ENCODE results near the gene TNFSF13B. TPM values are rescaled to one million over a fixed set of nuclear protein-coding genes. Genes with fewer than 3 reads are reported as not detected.

Gene TNFSF13B
- total RNA-seq, 1 experiment from 2014 or later: 1.9 TPM

GRCh38 chr13:108268466-108269112 lies 929 bp upstream of the TNFSF13B start:
- no peak for DNase-seq
- Histone ChIP-seq H3K27me3 (ENCODE audit: control insufficient read depth, insufficient read depth, low read length) (no peaks in the 10 kb centered on the region), H3K4me3 (ENCODE audit: insufficient read depth, low read depth, low read length) (no peak overlapping the region), H3K36me3 (replicated peaks; ENCODE audit: control insufficient read depth, insufficient read depth, low read length) (no peaks in the 10 kb centered on the region)

- DNase-seq: no peak
- Histone ChIP-seq H3K4me3 (ENCODE audit: insufficient read depth, low read depth, low read length) (no peak overlapping the region), H3K27me3 (ENCODE audit: control insufficient read depth, insufficient read depth, low read length) (no peaks in the 10 kb centered on the region), H3K36me3 (replicated peaks; ENCODE audit: control insufficient read depth, insufficient read depth, low read length) (no peaks in the 10 kb centered on the region)
These were observed 924 bp downstream of the TNFSF13B start for GRCh38 chr13:108270442-108270841.

- DNase-seq: no peak
- no peaks in the 10 kb centered on the region for H3K36me3 ChIP-seq (replicated peaks; ENCODE audit: control insufficient read depth, insufficient read depth, low read length)
- H3K27me3 ChIP-seq (ENCODE audit: control insufficient read depth, insufficient read depth, low read length): no peaks in the 10 kb centered on the region
- no peak overlapping the region for H3K4me3 ChIP-seq (ENCODE audit: insufficient read depth, low read depth, low read length)
These were observed 2.8 kb downstream of the TNFSF13B start for GRCh38 chr13:108272333-108272732.

GRCh38 chr13:108273429-108274118 lies 4.1 kb downstream of the TNFSF13B start:
- DNase-seq: no peak
- Histone ChIP-seq H3K36me3 (replicated peaks; ENCODE audit: control insufficient read depth, insufficient read depth, low read length) (no peaks in the 10 kb centered on the region), H3K4me3 (ENCODE audit: insufficient read depth, low read depth, low read length) (no peak overlapping the region), H3K27me3 (ENCODE audit: control insufficient read depth, insufficient read depth, low read length) (no peaks in the 10 kb centered on the region)

- Histone ChIP-seq H3K27me3 (ENCODE audit: control insufficient read depth, insufficient read depth, low read length) (no peaks in the 10 kb centered on the region), H3K4me3 (ENCODE audit: insufficient read depth, low read depth, low read length) (no peak overlapping the region), H3K36me3 (replicated peaks; ENCODE audit: control insufficient read depth, insufficient read depth, low read length) (no peaks in the 10 kb centered on the region)
- DNase-seq: no peak
These were observed 5.2 kb downstream of the TNFSF13B start for GRCh38 chr13:108274718-108275117.

- Histone ChIP-seq H3K27me3 (ENCODE audit: control insufficient read depth, insufficient read depth, low read length) (no peaks in the 10 kb centered on the region), H3K36me3 (replicated peaks; ENCODE audit: control insufficient read depth, insufficient read depth, low read length) (no peaks in the 10 kb centered on the region), H3K4me3 (ENCODE audit: insufficient read depth, low read depth, low read length) (no peak overlapping the region)
- DNase-seq: no peak
These were observed 6.5 kb downstream of the TNFSF13B start for GRCh38 chr13:108276060-108276459.

- Histone ChIP-seq H3K27me3 (ENCODE audit: control insufficient read depth, insufficient read depth, low read length) (no peaks in the 10 kb centered on the region), H3K4me3 (ENCODE audit: insufficient read depth, low read depth, low read length) (no peak overlapping the region), H3K36me3 (replicated peaks; ENCODE audit: control insufficient read depth, insufficient read depth, low read length) (no peaks in the 10 kb centered on the region)
- DNase-seq: no peak
These were observed 8.9 kb downstream of the TNFSF13B start for GRCh38 chr13:108278466-108278865.

- DNase-seq: no peak
- no peaks in the 10 kb centered on the region for H3K36me3 ChIP-seq (replicated peaks; ENCODE audit: control insufficient read depth, insufficient read depth, low read length)
- no peaks in the 10 kb centered on the region for H3K27me3 ChIP-seq (ENCODE audit: control insufficient read depth, insufficient read depth, low read length)
- no peak overlapping the region for H3K4me3 ChIP-seq (ENCODE audit: insufficient read depth, low read depth, low read length)
These were observed 12.4 kb downstream of the TNFSF13B start for GRCh38 chr13:108281901-108282300.

- no peak for DNase-seq
- Histone ChIP-seq H3K4me3 (ENCODE audit: insufficient read depth, low read depth, low read length) (no peak overlapping the region), H3K36me3 (replicated peaks; ENCODE audit: control insufficient read depth, insufficient read depth, low read length) (no peaks in the 10 kb centered on the region), H3K27me3 (ENCODE audit: control insufficient read depth, insufficient read depth, low read length) (no peaks in the 10 kb centered on the region)
These were observed 13.6 kb downstream of the TNFSF13B start for GRCh38 chr13:108283110-108283509.

GRCh38 chr13:108288741-108289140 lies 19.2 kb downstream of the TNFSF13B start:
- no peak for DNase-seq
- H3K36me3 ChIP-seq (replicated peaks; ENCODE audit: control insufficient read depth, insufficient read depth, low read length): no peaks in the 10 kb centered on the region
- no peaks in the 10 kb centered on the region for H3K27me3 ChIP-seq (ENCODE audit: control insufficient read depth, insufficient read depth, low read length)
- no peak overlapping the region for H3K4me3 ChIP-seq (ENCODE audit: insufficient read depth, low read depth, low read length)

- no peak for DNase-seq
- no peak overlapping the region for H3K4me3 ChIP-seq (ENCODE audit: insufficient read depth, low read depth, low read length)
- H3K36me3 ChIP-seq (replicated peaks; ENCODE audit: control insufficient read depth, insufficient read depth, low read length): no peaks in the 10 kb centered on the region
- no peaks in the 10 kb centered on the region for H3K27me3 ChIP-seq (ENCODE audit: control insufficient read depth, insufficient read depth, low read length)
These were observed 20.3 kb downstream of the TNFSF13B start for GRCh38 chr13:108289819-108290218.

GRCh38 chr13:108297114-108297513 lies 27.6 kb downstream of the TNFSF13B start:
- Histone ChIP-seq H3K36me3 (replicated peaks; ENCODE audit: control insufficient read depth, insufficient read depth, low read length) (no peaks in the 10 kb centered on the region), H3K4me3 (ENCODE audit: insufficient read depth, low read depth, low read length) (no peak overlapping the region), H3K27me3 (ENCODE audit: control insufficient read depth, insufficient read depth, low read length) (no peaks in the 10 kb centered on the region)
- DNase-seq: no peak

- no peaks in the 10 kb centered on the region for H3K36me3 ChIP-seq (replicated peaks; ENCODE audit: control insufficient read depth, insufficient read depth, low read length)
- H3K4me3 ChIP-seq (ENCODE audit: insufficient read depth, low read depth, low read length): no peak overlapping the region
- H3K27me3 ChIP-seq (ENCODE audit: control insufficient read depth, insufficient read depth, low read length): no peaks in the 10 kb centered on the region
- DNase-seq: no peak
These were observed 32.8 kb downstream of the TNFSF13B start for GRCh38 chr13:108302279-108302678.

- H3K4me3 ChIP-seq (ENCODE audit: insufficient read depth, low read depth, low read length): no peak overlapping the region
- no peaks in the 10 kb centered on the region for H3K36me3 ChIP-seq (replicated peaks; ENCODE audit: control insufficient read depth, insufficient read depth, low read length)
- H3K27me3 ChIP-seq (ENCODE audit: control insufficient read depth, insufficient read depth, low read length): no peaks in the 10 kb centered on the region
- DNase-seq: no peak
These were observed 34.9 kb downstream of the TNFSF13B start for GRCh38 chr13:108304170-108305016.

- no peak for DNase-seq
- Histone ChIP-seq H3K36me3 (replicated peaks; ENCODE audit: control insufficient read depth, insufficient read depth, low read length) (no peaks in the 10 kb centered on the region), H3K27me3 (ENCODE audit: control insufficient read depth, insufficient read depth, low read length) (no peaks in the 10 kb centered on the region), H3K4me3 (ENCODE audit: insufficient read depth, low read depth, low read length) (no peak overlapping the region)
These were observed 36.1 kb downstream of the TNFSF13B start for GRCh38 chr13:108305655-108306054.

Measured in H7 (cell line).